Large intestine (tissue), 3 donors: ENCODE results near the gene NIM1K. TPM values are rescaled to one million over a fixed set of nuclear protein-coding genes. Genes with fewer than 3 reads are reported as not detected.

Experiments
- DNase-seq, 2 donors: peaks; one replicate each; pipeline versions ENCODE4 v3.0.0 to v3.0.0-alpha.2; 2013
- H3K27ac ChIP-seq: one replicate; pipeline ENCODE4 v1.5.1; 2013; ENCODE audit warnings: low read length
- H3K27me3 ChIP-seq: 2 replicates; pipeline ENCODE4 v1.6.1; 2013; ENCODE audit warnings: low read length; ENCODE audit not compliant: control insufficient read depth, insufficient read depth
- H3K36me3 ChIP-seq: 2 replicates; pipeline ENCODE4 v1.6.1; 2013; ENCODE audit warnings: low read length; ENCODE audit not compliant: control insufficient read depth, insufficient read depth
- H3K4me1 ChIP-seq: one replicate; pipeline ENCODE4 v1.6.1; 2013; ENCODE audit warnings: low read length; ENCODE audit not compliant: control insufficient read depth, insufficient read depth
- H3K4me3 ChIP-seq: one replicate; pipeline ENCODE4 v1.5.1; 2013; ENCODE audit warnings: low read length
- H3K9me3 ChIP-seq: one replicate; pipeline ENCODE4 v1.6.1; 2013; ENCODE audit warnings: mild to moderate bottlenecking, low read depth, low read length, moderate library complexity; ENCODE audit not compliant: control insufficient read depth
- WGBS: methylation state at CpG from one replicate; pipeline ENCODE4 v1.1.5; 2013; ENCODE audit warnings: low lambda C conversion rate; ENCODE audit not compliant: insufficient coverage; 5-methylcytosine and 5-hydroxymethylcytosine counted together
- polyA plus RNA-seq: library from polyadenylated mRNA; unstranded; fragments of 120-200 nt; gene quantifications from one replicate; pipeline ENCODE4 v1.2.1, GENCODE V29; 2013

Gene NIM1K
- polyA plus RNA-seq, 1 donor, result 0.21 TPM

DNA sequence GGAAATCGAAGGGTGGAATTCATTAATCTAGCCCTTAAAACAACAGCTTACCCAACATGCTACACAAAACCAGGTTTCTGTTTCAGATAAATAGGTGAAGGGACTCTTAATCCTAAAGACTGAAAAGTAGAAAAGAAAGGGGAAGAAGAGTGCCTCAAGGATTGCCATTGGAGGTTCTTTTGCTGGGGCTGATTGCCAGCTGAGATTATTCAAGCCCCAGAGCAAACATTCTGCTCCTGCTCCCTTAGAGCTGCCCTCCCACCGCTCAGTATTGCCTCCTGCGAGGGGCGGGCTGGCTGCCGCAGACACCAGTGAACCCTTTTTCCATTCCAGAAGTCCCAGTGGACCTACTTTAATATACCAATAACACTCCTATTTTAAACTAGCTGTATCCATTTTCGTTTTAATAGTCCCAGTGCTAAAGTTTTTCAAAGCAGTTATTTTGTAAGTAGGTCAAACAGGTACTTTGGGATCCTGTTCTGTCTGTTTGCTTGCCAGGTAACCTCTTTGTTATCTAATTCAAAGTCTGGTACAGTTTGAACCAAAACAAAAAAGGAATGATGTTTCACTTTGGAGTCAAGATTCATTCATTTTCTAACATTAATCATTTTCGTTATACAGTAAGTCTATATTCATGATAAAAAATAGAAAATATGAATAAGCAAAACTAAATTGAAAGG, 82.5 kb downstream of the NIM1K start:
- no peak for DNase-seq
- Histone ChIP-seq H3K27me3 (no peaks in the 10 kb centered on the region), H3K4me1 (no peaks in the 10 kb centered on the region), H3K9me3 (no peaks in the 10 kb centered on the region), H3K27ac (no peak overlapping the region), H3K36me3 (no peaks in the 10 kb centered on the region), H3K4me3 (no peak overlapping the region)
- WGBS, result 55% methylated on average over 2 of the region's 7 CpGs

DNA sequence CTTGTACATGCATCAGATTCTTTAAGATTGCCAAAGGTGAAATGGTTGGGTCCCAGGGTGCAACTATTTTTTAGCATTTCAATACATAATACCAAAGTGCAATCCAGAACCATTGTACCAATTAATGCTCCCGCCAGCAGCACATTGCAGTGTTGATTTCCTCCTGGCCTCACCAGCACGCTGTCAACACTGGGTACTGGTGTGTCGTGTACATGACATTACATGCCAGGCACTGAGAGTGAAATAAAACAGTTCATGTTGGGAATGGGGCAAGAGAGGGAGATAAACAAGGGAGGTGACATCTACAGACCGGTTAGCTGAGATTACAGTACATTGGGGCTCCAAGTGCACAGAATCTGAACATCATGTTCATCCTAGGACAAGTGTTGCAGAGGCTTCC, 83.4 kb downstream of the NIM1K start:
- no peak overlapping the region for H3K4me3 ChIP-seq
- no peaks in the 10 kb centered on the region for H3K4me1 ChIP-seq
- no peak overlapping the region for H3K27ac ChIP-seq
- no CpG with 5 or more reads among the region's 4 CpGs for WGBS
- H3K9me3 ChIP-seq, result no peaks in the 10 kb centered on the region
- no peaks in the 10 kb centered on the region for H3K36me3 ChIP-seq
- no peaks in the 10 kb centered on the region for H3K27me3 ChIP-seq
- DNase-seq, result no peak

DNA sequence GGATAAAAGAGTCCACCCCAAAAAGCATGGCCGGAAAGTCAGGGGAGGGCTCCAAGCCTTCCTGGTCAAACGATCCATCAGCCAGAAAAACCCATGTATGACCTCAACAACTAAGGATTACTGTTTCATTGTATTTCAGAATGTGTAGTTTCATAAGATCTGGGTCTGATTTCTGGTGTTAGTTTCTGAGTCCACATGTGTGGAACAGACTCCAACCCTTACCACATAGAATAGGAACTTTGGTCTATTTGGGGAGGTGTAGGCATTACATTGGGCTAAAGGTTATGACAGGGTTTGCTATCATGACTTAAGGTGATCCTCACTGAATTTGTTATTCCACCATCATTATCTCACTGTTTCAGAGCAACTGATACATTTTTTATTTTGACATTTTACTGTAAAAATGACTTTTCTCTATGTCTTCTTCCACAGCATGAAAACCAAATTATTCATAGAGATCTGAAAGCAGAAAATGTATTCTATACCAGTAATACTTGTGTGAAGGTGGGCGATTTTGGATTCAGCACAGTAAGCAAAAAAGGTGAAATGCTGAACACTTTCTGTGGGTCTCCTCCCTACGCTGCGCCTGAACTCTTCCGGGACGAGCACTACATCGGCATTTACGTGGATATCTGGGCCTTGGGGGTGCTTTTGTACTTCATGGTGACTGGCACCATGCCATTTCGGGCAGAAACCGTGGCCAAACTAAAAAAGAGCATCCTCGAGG, 87.7 kb downstream of the NIM1K start:
- 100% methylated on average over 1 of the region's 12 CpGs for WGBS
- no peak for DNase-seq
- no peaks in the 10 kb centered on the region for H3K9me3 ChIP-seq

DNA sequence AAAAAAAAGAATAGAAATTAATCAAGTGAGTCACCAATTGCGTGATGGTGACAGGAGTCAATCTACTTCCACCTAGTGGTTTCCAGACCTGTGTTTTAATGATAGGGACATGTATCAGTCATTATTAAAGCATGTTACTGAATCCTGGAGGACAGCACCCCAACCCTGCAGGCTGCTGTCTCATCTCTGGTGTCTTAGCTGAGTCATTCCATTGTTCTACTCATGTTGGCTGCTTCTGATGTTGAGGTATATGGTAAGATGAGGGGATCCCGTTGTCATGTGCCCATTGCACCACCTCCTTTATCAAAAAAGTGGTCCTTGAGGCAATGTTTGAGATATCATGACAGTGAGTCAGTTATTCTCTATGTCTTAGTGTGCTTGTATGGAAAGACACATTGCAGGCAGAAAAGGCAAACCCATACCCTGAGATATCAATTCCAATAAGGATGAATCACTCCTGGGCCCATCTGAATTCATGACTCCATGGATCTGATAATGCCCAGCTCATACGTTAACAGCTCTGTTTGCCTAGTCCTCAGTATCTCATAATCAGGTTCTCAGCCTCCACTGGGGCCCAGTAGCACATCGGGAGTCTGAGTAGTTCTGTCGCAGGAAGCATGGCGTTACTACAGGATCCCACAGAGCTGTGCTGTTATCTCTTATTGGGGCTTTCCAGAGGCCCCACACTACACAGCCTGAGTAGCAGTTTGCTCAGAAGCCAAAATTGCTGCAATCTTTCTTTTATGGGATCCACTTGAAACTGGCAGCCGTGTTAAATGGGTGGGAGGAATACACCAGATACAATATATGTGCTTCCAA, 90.0 kb downstream of the NIM1K start:
- H3K4me1 ChIP-seq, result no peaks in the 10 kb centered on the region
- H3K36me3 ChIP-seq, result peaks cover 10% of the 10 kb centered on the region
- no peak for DNase-seq
- H3K27ac ChIP-seq, result no peak overlapping the region
- no peaks in the 10 kb centered on the region for H3K27me3 ChIP-seq
- no peak overlapping the region for H3K4me3 ChIP-seq
- WGBS, result no CpG with 5 or more reads among the region's 7 CpGs
- no peaks in the 10 kb centered on the region for H3K9me3 ChIP-seq

More for the DNA sequence above, 87.7 kb downstream of the NIM1K start:
- Histone ChIP-seq H3K4me1 (no peaks in the 10 kb centered on the region), H3K4me3 (no peak overlapping the region), H3K27me3 (no peaks in the 10 kb centered on the region), H3K27ac (no peak overlapping the region), H3K36me3 (no peaks in the 10 kb centered on the region)

DNA sequence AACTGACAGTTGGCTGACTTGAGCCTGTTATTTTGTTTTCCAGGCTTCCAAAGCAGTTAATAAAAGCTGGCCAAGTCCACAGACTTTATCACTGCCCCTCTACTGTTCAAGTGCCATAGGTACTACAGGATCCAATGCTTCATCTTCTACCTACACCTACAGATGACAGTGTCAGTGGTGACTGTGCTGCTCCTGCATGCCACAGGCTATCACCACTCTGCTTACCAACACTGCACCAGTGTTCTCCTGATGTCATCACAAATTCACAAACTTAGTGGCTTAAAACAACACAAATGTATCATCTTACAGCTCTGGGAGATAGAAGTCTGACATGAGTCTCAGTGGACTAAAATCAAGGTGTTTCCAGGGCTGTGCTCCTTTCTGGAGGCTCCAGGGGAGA, 94.6 kb downstream of the NIM1K start:
- no peak for DNase-seq
- no peaks in the 10 kb centered on the region for H3K27me3 ChIP-seq
- H3K4me1 ChIP-seq, result no peaks in the 10 kb centered on the region
- H3K9me3 ChIP-seq, result no peaks in the 10 kb centered on the region
- H3K27ac ChIP-seq, result no peak overlapping the region
- peaks cover 35% of the 10 kb centered on the region for H3K36me3 ChIP-seq
- H3K4me3 ChIP-seq, result no peak overlapping the region

DNA sequence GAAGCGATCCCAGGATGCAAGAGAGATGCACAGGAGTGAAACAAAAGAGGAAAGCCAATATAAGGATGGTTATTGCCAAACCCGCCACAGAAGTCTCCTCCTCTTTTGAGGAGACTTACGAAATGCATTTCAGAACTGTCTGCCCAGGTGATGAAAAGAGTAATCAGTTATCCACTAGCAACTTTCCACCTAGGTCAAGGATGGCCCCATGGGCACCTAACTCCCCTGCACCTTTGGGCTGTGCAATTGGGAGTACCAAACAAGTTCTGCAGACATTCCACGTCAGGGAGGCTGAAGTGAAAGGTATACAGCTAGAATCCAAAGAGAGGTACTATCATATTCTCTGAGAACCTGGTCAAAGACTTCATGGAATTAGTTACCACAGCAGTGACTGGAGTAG, 95.5 kb downstream of the NIM1K start:
- Histone ChIP-seq H3K4me1 (no peaks in the 10 kb centered on the region), H3K27me3 (no peaks in the 10 kb centered on the region), H3K4me3 (no peak overlapping the region), H3K27ac (no peak overlapping the region), H3K36me3 (peaks cover 42% of the 10 kb centered on the region), H3K9me3 (no peaks in the 10 kb centered on the region)
- no peak for DNase-seq
- 100% methylated on average over 1 of the region's 4 CpGs for WGBS

DNA sequence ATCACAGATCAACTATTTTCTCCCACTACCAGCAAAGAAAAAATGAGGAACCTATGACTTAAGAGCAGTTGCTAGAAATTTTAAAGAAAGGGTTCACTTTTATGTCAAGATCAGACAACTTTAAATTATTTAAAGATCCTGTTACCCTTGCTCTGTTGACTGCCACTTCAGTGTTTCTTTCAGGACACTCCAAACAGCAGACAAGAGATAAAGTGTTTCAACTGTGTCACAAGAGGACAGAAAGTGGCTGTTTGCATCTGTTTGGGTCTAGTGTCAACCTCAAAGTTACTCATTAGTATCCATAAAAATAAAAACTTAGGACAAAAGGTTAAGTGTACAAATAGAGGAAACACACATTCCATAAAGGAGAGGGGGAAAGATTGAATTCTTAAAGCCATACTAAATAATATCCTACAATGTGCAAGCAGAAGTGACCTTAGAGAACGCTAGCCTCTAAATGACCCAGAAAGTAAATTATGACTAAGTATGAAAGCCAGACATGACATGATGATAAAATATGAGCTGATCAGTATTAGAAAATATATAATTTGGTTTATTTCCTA, 96.3 kb downstream of the NIM1K start:
- no peak for DNase-seq
- WGBS, result no CpG with 5 or more reads among the region's 1 CpG
- Histone ChIP-seq H3K27ac (no peak overlapping the region), H3K27me3 (no peaks in the 10 kb centered on the region), H3K4me1 (no peaks in the 10 kb centered on the region), H3K9me3 (no peaks in the 10 kb centered on the region), H3K36me3 (peaks cover 44% of the 10 kb centered on the region), H3K4me3 (no peak overlapping the region)

DNA sequence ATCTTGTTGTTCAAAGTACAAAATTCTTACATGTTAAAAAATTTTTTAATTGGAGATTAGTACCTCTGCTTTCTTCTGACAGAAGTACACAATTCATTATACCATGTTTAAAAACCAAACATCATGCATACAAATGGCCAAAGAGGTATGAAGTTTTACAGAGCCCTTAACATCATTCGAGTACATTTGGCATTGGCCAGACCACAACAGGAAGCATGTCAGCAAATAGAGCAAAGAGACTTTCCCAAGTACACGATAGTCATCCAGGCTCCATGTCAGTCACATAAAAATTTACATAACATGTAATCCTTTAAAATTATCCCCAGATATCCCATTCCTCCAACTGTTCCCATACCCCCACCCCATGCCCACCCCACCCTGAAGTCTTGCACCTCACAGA, 98.7 kb downstream of the NIM1K start:
- WGBS, result no CpG with 5 or more reads among the region's 2 CpGs
- Histone ChIP-seq H3K4me3 (no peak overlapping the region), H3K27ac (no peak overlapping the region), H3K36me3 (peaks cover 61% of the 10 kb centered on the region), H3K27me3 (no peaks in the 10 kb centered on the region), H3K9me3 (no peaks in the 10 kb centered on the region), H3K4me1 (no peaks in the 10 kb centered on the region)
- no peak for DNase-seq

DNA sequence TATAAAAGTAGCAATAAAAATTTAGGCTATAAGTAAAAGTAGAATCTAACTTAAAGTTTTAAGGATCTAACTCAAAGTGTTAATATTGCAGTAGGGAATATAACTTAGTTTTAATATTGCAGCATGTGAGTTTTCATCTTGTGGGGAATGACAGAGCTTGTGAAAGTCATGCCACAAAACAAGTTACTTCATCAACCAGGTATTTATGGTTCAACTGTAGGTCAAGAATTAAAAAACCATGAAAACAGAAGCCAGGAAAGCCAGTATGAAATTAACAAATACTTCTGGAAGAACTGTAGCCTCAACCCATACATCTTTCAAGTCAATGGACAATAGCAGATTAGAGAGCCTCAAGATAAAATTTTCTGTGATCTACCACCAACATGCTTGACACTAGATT, 102.2 kb downstream of the NIM1K start:
- H3K27me3 ChIP-seq, result no peaks in the 10 kb centered on the region
- no peak overlapping the region for H3K27ac ChIP-seq
- H3K9me3 ChIP-seq, result no peaks in the 10 kb centered on the region
- no peaks in the 10 kb centered on the region for H3K4me1 ChIP-seq
- no peak overlapping the region for H3K4me3 ChIP-seq
- no peak for DNase-seq
- peaks cover 63% of the 10 kb centered on the region for H3K36me3 ChIP-seq

DNA sequence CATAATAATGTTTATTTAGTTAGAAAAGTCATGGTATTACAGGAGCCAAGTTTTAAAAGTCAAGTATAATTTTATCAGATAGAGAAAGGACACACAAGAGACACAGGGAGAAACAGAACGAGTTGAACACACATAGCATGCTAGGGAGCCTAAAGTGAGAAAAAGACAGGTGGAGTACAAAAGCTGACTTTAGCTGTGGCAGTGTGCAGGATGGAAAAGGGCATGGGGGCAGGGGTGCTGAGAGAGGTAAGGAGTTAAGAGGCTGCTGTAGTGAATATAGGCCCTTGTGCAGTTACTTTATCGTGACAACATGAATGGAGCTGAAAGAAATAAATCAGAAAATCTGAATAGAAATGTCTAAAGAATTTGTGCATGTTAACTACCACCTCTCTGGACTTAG, 103.2 kb downstream of the NIM1K start:
- WGBS, result 71% methylated on average over 1 of the region's 2 CpGs
- Histone ChIP-seq H3K27ac (no peak overlapping the region), H3K4me1 (no peaks in the 10 kb centered on the region), H3K4me3 (no peak overlapping the region), H3K9me3 (no peaks in the 10 kb centered on the region), H3K27me3 (no peaks in the 10 kb centered on the region), H3K36me3 (peaks cover 64% of the 10 kb centered on the region)
- DNase-seq, result no peak
